KMS-11 (cell line): Measurements from ENCODE around the gene ADAMTS17.

ENCODE experiments used
- H2AFZ ChIP-seq: fragments of 200-600 bp; sonication (generic); 2 replicates; pipeline ENCODE4 v1.6.1; 2016; ENCODE audit warnings: antibody characterized with exemption, mixed run types, low read depth
- H3K27ac ChIP-seq: fragments of 200-600 bp; sonication (generic); 2 replicates; pipeline ENCODE4 v1.6.1; 2016; ENCODE audit warnings: mild to moderate bottlenecking, mixed run types
- H3K27me3 ChIP-seq: fragments of 200-600 bp; sonication (generic); 2 replicates; pipeline ENCODE4 v1.6.1; 2017; ENCODE audit warnings: mild to moderate bottlenecking, low read depth, mixed run types, moderate library complexity; ENCODE audit not compliant: insufficient read depth
- H3K36me3 ChIP-seq: fragments of 200-600 bp; sonication (generic); 2 replicates; pipeline ENCODE4 v1.6.1; 2017; ENCODE audit warnings: mild to moderate bottlenecking, mixed run types; ENCODE audit not compliant: insufficient read depth
- H3K4me1 ChIP-seq: fragments of 200-600 bp; sonication (generic); 2 replicates; pipeline ENCODE4 v1.6.1; 2016; ENCODE audit warnings: mild to moderate bottlenecking, low read depth, mixed run types; ENCODE audit not compliant: poor library complexity, severe bottlenecking
- H3K4me2 ChIP-seq: fragments of 200-600 bp; sonication (generic); 2 replicates; pipeline ENCODE4 v1.7.0; 2016; ENCODE audit warnings: mild to moderate bottlenecking, mixed run types
- H3K4me3 ChIP-seq: fragments of 200-600 bp; sonication (generic); IDR thresholded peaks from 2 replicates; pipeline ENCODE4 v1.6.1; 2017; ENCODE audit warnings: low read depth, low read length, mixed read lengths; ENCODE audit not compliant: insufficient read depth
- H3K79me2 ChIP-seq: fragments of 200-600 bp; sonication (generic); 2 replicates; pipeline ENCODE4 v1.6.1; 2016; ENCODE audit warnings: low read depth, mixed run types; ENCODE audit not compliant: insufficient read depth
- H3K9ac ChIP-seq: fragments of 200-600 bp; sonication (generic); 2 replicates; pipeline ENCODE4 v1.6.1; 2016; ENCODE audit warnings: mild to moderate bottlenecking, mixed run types
- H4K20me1 ChIP-seq: fragments of 200-600 bp; sonication (generic); 2 replicates; pipeline ENCODE4 v1.6.1; 2016; ENCODE audit warnings: mild to moderate bottlenecking, mixed run types; ENCODE audit not compliant: insufficient read depth
- TF ChIP-seq, protein P1 (sequence below): fragments of 200-600 bp; sonication (generic); conservative IDR thresholded peaks from 2 replicates; pipeline ENCODE4 v1.6.1; 2017; ENCODE audit warnings: low read depth, mild to moderate bottlenecking, antibody characterized with exemption, low read length, moderate library complexity, mixed read lengths

The ADAMTS17 gene

DNA sequence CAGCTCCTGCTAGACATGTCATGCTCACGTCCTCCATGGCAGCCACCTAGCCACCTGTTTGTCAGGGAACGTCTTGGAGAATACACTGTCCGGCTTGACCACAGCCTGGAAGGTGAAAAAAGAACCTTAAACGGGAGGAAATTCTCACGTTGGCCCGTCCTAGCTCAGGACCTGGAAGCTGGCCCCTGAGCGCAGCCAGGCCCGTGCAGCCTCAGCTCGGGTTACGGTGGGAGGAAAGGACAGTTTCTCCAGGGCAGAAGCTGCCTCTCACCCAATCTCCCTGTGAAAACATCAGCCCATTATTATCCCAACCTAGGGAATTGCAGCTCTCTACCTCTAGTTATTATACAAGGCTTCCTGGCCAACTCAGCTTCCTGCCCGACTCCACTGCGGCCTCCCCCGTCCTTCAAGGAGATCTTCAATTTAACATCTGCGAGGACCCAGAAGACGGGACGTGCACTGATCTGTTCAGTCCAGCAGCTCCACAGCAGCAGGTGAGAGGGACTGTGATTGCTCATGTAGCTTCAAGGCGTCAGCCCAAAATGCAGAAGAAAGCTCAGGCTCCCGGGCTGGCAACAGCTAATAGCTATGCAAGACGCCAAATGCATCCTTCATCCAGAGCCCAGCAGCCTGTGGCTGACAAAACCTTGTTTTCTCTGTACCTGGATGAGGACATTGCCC, 84.7 kb downstream of the ADAMTS17 start:
- Histone ChIP-seq H3K9ac (no peak overlapping the region), H3K79me2 (no peaks in the 10 kb centered on the region), H3K27ac (no peak overlapping the region), H3K36me3 (no peaks in the 10 kb centered on the region), H4K20me1 (no peaks in the 10 kb centered on the region), H3K4me1 (no peaks in the 10 kb centered on the region), H3K4me2 (no peak overlapping the region), H3K4me3 (no peak overlapping the region), H3K27me3 (no peaks in the 10 kb centered on the region), H2AFZ (no peak overlapping the region)
- TF ChIP-seq, protein P1, sequence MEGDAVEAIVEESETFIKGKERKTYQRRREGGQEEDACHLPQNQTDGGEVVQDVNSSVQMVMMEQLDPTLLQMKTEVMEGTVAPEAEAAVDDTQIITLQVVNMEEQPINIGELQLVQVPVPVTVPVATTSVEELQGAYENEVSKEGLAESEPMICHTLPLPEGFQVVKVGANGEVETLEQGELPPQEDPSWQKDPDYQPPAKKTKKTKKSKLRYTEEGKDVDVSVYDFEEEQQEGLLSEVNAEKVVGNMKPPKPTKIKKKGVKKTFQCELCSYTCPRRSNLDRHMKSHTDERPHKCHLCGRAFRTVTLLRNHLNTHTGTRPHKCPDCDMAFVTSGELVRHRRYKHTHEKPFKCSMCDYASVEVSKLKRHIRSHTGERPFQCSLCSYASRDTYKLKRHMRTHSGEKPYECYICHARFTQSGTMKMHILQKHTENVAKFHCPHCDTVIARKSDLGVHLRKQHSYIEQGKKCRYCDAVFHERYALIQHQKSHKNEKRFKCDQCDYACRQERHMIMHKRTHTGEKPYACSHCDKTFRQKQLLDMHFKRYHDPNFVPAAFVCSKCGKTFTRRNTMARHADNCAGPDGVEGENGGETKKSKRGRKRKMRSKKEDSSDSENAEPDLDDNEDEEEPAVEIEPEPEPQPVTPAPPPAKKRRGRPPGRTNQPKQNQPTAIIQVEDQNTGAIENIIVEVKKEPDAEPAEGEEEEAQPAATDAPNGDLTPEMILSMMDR = no peak

DNA sequence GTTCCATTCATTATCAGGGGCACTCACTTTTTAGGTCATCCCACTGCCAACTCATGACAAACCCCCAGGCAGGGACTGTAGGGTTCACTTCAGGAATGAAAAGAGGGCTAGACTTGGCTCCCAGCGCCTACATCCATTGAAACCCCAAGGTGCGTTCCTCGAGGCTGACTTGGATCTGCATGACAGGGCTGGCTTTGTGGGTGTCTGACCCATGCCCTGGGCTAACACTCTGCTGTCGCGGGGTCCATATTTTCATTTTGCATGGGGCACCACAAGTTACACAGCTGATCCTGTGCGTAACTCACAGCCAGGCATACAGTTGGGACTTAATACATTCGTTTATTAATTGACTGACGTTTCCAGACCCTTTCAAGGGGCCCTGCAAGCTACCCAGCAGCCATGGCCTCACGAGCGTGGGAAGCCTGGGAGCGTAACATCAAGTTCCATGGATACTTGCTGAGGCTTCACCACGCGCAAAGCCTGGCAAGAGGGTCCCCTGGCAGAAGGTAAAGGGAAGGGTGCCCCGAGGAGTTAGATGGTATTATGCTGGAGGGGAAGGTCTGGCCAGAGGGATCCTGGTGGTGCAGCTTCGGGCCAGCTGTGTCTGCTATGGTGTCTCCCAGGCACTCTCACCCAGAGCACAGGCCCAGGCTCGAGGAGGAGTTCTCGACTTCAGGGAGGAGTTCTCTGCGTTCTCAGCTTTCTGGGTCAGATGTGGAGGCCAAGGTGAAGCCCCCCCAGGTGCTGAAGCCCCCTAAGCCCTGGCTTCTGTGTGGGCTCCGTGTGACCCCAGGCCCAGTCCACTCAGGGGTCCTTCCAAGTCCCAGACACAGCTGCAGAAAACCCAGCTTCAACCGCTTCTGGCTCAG, 85.4 kb downstream of the ADAMTS17 start:
- Histone ChIP-seq H3K27me3 (no peaks in the 10 kb centered on the region), H3K27ac (no peak overlapping the region), H3K4me2 (no peak overlapping the region), H3K36me3 (no peaks in the 10 kb centered on the region), H3K4me1 (no peaks in the 10 kb centered on the region), H3K4me3 (no peak overlapping the region), H2AFZ (no peak overlapping the region), H3K79me2 (no peaks in the 10 kb centered on the region), H3K9ac (no peak overlapping the region), H4K20me1 (no peaks in the 10 kb centered on the region)
- TF ChIP-seq, protein P1 = no peak

DNA sequence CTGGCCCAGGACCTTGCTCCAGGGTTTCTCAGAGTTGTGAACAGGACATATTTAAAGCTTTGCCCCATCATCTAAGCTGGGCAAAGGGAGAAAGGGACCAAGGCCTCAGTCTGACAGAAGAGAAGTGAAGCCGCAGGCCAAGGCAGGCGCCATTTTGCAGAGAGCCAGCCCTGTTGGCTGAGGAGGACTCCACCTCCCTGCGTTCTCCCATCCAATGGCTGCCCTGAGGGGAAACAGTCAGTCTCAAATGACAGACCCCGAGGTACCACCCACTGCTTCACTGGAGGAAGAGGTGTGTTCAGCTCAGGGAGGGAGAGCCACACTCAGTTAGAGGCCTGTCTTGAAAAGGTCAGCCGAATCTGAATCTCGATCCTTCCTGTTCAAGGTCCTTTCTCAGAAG, 86.1 kb downstream of the ADAMTS17 start:
- TF ChIP-seq, protein P1 = no peak
- no peak overlapping the region for H2AFZ ChIP-seq
- no peak overlapping the region for H3K4me2 ChIP-seq
- no peaks in the 10 kb centered on the region for H3K79me2 ChIP-seq
- no peak overlapping the region for H3K27ac ChIP-seq
- no peak overlapping the region for H3K4me3 ChIP-seq
- H3K36me3 ChIP-seq = no peaks in the 10 kb centered on the region
- H3K27me3 ChIP-seq = no peaks in the 10 kb centered on the region
- H4K20me1 ChIP-seq = no peaks in the 10 kb centered on the region
- no peaks in the 10 kb centered on the region for H3K4me1 ChIP-seq
- H3K9ac ChIP-seq = no peak overlapping the region

DNA sequence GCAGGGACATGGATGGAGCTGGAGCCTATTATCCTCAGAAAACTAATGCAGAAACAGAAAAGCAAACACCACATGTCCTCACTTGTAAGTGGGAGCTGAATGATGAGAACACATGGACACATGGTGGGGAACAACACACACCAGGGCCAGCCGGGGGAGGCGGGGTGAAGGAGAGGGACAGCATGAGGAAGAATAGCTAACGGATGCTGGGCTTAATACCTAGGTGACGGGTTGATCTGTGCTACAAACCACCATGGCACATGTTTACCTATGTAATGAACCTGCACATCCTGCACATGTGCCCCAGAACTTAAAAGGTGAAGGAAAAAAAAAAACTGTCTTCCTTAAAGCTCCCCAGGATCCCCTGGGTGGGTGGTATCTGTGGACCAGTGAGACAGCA, 87.1 kb downstream of the ADAMTS17 start:
- TF ChIP-seq, protein P1 = no peak
- H3K36me3 ChIP-seq = no peaks in the 10 kb centered on the region
- H2AFZ ChIP-seq = no peak overlapping the region
- no peak overlapping the region for H3K4me3 ChIP-seq
- H3K27me3 ChIP-seq = no peaks in the 10 kb centered on the region
- no peaks in the 10 kb centered on the region for H3K79me2 ChIP-seq
- no peak overlapping the region for H3K9ac ChIP-seq
- H3K4me1 ChIP-seq = no peaks in the 10 kb centered on the region
- H3K4me2 ChIP-seq = no peak overlapping the region
- H3K27ac ChIP-seq = no peak overlapping the region
- H4K20me1 ChIP-seq = no peaks in the 10 kb centered on the region
